SK-N-SH treated with all-trans-retinoic acid at 6 μM for 48 hours (cell line): ENCODE measurements around the gene AP2M1.

Experiments used
- CREB5 ChIP-seq: fragments of 250-450 bp; sonication (Bioruptor Pico); IDR thresholded peaks from 2 replicates; pipeline ENCODE4 v1.5.1; 2020; ENCODE audit warnings: low read depth, mild to moderate bottlenecking, moderate library complexity
- TOX ChIP-seq: fragments of 250-450 bp; sonication (Bioruptor Pico); IDR thresholded peaks from 2 replicates; pipeline ENCODE4 v1.8.0; 2021; ENCODE audit warnings: mild to moderate bottlenecking, moderate library complexity, borderline replicate concordance
- ZFP30 ChIP-seq: fragments of 450-650 bp; formaldehyde crosslinking; IDR thresholded peaks from 2 replicates; pipeline ENCODE4 v1.5.0; 2022; ENCODE audit warnings: mild to moderate bottlenecking, moderate library complexity

GRCh38 chr3:184172681-184173373, 1.8 kb upstream of the AP2M1 start:
- TF ChIP-seq TOX (CRISPR knock-in tag) (no peak), ZFP30 (CRISPR knock-in tag) (no peak), CREB5 (CRISPR knock-in tag) (no peak)
